ENCODE data around the gene MET. TPM values are rescaled to one million over a fixed set of nuclear protein-coding genes. Genes with fewer than 3 reads are reported as not detected.
"Not testable (repeated sequence)": the region's sequence is repeated elsewhere in the genome, so short reads cannot be mapped to it uniquely, and the experiment has no call there.

Gene MET
- total and polyA plus RNA-seq, 8 donors: 2.0 to 23.5 (median 13.4) TPM

GRCh38 chr7:116713918-116714317 lies 41.9 kb downstream of the MET start:
- no peak overlapping the region for H3K27ac ChIP-seq
- intact Hi-C loops (cut with DNase I): no loop called here
- H3K27me3 ChIP-seq: no peaks in the 10 kb centered on the region
- peaks cover 8 to 27% (median 23%) of the 10 kb centered on the region in 3 donors for H3K4me1 ChIP-seq
- no peak for DNase-seq
- no peak for FAIRE-seq
- no peak for ATAC-seq
- H3K4me3 ChIP-seq: no peak overlapping the region
- H3K9me3 ChIP-seq: no peaks in the 10 kb centered on the region
- no peaks in the 10 kb centered on the region for H3K36me3 ChIP-seq
- TF ChIP-seq CTCF (IDR thresholded peaks at IDR 0.05): no peak

GRCh38 chr7:116715077-116715476 lies 43.1 kb downstream of the MET start:
- H3K4me3 ChIP-seq: no peak overlapping the region
- TF ChIP-seq CTCF (IDR thresholded peaks at IDR 0.05): no peak
- H3K9me3 ChIP-seq: no peaks in the 10 kb centered on the region
- no peaks in the 10 kb centered on the region for H3K36me3 ChIP-seq
- no peak for ATAC-seq
- H3K27me3 ChIP-seq: no peaks in the 10 kb centered on the region
- no peak for DNase-seq
- intact Hi-C loops (cut with DNase I): no loop called here
- H3K4me1 ChIP-seq: peaks cover 4 to 17% (median 13%) of the 10 kb centered on the region in 3 donors
- FAIRE-seq: no peak
- no peak overlapping the region for H3K27ac ChIP-seq

- Histone ChIP-seq H3K9me3 (no peaks in the 10 kb centered on the region), H3K27me3 (no peaks in the 10 kb centered on the region), H3K4me1 (no peaks in the 10 kb centered on the region), H3K36me3 (no peaks in the 10 kb centered on the region), H3K27ac (no peak overlapping the region), H3K4me3 (no peak overlapping the region)
- WGBS, 2 donors: 30 to 46% methylated on average over 3 of the region's 3 CpGs
- ATAC-seq (no peak), FAIRE-seq (no peak), DNase-seq (no peak)
- no peak for TF ChIP-seq CTCF (IDR thresholded peaks at IDR 0.05)
- intact Hi-C loops (cut with DNase I): no loop called here
Measured at GRCh38 chr7:116717137-116717536, 45.1 kb downstream of the MET start.

- peaks cover 3 to 13% (median 6%) of the 10 kb centered on the region in 3 donors for H3K4me1 ChIP-seq
- H3K4me3 ChIP-seq; H3K27ac ChIP-seq; FAIRE-seq; H3K9me3 ChIP-seq; ATAC-seq; H3K27me3 ChIP-seq; intact Hi-C loops (cut with DNase I); H3K36me3 ChIP-seq: not testable (repeated sequence)
- 94 to 98% methylated on average over 22 to 31 of the region's 31 CpGs for WGBS, 2 donors
- DNase-seq: peak in 1 of 6 donors; percentile 24
Measured at GRCh38 chr7:116723959-116724529, 52.0 kb downstream of the MET start.

- ATAC-seq (no peak), FAIRE-seq (no peak), DNase-seq (no peak)
- Histone ChIP-seq H3K36me3 (no peaks in the 10 kb centered on the region), H3K27ac (no peak overlapping the region), H3K4me3 (no peak overlapping the region), H3K9me3 (no peaks in the 10 kb centered on the region), H3K27me3 (no peaks in the 10 kb centered on the region), H3K4me1 (peaks cover 3 to 13% (median 6%) of the 10 kb centered on the region in 3 donors)
- 90 to 95% methylated on average over 5 of the region's 5 CpGs for WGBS, 2 donors
- TF ChIP-seq CTCF (IDR thresholded peaks at IDR 0.05): no peak
- intact Hi-C loops (cut with DNase I): no loop called here
Measured at GRCh38 chr7:116724560-116725231, 52.7 kb downstream of the MET start.
